Cardiac atrium fibroblast (primary cell): ENCODE data around the gene USF3. TPM values are rescaled to one million over a fixed set of nuclear protein-coding genes. Genes with fewer than 3 reads are reported as not detected.

Source experiments
- total RNA-seq: library from RNA; depleted of rRNA; stranded (reverse); fragments of >200 nt; gene quantifications from 2 replicates; pipeline ENCODE4 v1.2.3, GENCODE V29; 2015

USF3 gene, protein sequence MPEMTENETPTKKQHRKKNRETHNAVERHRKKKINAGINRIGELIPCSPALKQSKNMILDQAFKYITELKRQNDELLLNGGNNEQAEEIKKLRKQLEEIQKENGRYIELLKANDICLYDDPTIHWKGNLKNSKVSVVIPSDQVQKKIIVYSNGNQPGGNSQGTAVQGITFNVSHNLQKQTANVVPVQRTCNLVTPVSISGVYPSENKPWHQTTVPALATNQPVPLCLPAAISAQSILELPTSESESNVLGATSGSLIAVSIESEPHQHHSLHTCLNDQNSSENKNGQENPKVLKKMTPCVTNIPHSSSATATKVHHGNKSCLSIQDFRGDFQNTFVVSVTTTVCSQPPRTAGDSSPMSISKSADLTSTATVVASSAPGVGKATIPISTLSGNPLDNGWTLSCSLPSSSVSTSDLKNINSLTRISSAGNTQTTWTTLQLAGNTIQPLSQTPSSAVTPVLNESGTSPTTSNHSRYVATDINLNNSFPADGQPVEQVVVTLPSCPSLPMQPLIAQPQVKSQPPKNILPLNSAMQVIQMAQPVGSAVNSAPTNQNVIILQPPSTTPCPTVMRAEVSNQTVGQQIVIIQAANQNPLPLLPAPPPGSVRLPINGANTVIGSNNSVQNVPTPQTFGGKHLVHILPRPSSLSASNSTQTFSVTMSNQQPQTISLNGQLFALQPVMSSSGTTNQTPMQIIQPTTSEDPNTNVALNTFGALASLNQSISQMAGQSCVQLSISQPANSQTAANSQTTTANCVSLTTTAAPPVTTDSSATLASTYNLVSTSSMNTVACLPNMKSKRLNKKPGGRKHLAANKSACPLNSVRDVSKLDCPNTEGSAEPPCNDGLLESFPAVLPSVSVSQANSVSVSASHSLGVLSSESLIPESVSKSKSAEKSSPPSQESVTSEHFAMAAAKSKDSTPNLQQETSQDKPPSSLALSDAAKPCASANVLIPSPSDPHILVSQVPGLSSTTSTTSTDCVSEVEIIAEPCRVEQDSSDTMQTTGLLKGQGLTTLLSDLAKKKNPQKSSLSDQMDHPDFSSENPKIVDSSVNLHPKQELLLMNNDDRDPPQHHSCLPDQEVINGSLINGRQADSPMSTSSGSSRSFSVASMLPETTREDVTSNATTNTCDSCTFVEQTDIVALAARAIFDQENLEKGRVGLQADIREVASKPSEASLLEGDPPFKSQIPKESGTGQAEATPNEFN (N-terminal part only)
- 4.9 and 9.4 TPM in 2 replicates for total RNA-seq

DNA sequence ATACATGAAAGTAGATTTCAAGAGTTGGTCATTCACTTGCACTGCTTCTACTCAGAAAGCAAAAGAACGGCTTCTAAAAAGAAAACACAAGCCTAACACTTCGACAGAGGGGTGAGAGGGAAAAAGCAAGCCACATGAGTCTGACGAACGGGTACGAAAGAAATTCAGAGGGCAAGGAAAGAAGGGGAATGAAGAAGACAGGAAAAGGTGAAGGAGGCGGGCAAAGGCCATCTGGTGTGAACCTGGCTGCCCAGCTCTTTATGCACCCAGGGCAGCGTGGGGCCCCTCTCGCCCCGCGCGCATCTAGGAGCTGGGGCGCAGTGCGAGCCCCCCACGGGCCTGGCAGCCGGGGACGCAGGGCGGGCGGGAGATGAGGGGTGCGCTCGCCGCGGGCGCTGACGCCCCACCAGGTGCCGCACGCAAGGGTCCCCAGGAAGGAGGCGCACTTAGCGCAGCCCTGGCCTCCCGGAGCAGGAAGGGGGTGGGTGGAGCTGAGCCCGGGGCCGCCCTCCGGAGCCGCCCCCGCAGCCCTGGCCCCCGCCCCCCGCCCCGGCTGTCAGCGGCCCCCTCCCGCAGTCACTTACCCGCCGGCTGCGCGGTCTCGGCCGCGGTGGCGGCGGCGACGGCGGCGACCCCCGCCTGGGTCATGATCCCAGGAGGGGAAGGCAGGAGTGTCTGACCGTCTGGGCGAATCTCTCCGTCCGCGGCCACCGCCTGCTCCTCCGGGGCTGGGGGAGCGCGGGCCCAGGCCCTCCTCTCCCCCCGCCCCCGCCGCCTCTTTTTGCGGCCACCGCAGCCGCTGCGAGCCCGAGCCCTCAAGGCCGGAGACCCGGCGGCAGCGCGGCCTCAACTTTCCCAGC, at the start of gene USF3:
Gene USF3 (minus strand): TSS at position 857 of the 860 bp plus-strand sequence. CDS start 21,764 bp downstream, outside the sequence.

DNA sequence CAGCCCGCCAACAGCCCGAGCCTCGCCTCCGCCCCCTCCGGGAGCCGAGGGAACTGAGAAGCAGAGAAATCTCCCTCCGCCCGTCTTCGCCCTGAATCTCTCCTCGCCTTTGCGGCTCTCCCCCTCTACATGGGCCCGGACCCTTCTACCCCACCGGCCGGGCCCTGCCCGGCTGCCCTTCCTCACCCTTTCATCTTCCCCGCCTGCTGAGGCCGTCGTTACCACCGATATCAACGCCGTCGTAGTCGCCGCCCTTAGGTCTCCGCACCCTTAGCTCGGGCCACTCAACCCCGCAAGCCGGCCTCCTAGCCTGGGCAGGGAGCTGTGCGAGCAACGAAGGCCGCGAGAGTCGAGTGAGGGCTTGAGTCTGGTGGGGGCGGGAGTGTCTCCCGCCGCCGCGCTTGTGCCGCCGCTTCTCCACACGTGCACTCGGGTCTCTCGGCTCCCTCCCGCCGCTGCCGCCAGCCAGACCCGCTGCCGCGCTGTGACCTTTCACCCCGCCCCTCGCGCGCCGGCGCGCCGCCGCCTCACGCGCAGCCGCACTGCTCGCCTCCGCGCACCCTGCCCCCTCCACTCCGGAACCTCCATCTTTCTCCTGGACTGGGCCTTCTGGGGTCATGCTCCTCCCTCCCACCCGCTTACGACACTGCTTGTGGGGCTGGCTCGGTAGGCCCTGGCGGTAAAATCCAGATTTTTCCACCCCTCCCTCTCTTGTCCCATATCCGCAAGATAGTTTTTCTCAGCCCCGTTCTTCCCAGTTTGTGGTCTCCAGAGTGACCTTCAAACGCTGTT, 49.5 kb upstream of the USF3 start, which contains the start of gene NAA50:
Gene NAA50 (minus strand): TSS at position 494 of the 792 bp plus-strand sequence. CDS start 300 bp downstream, at position 194.

Other genes starting within 250 kb of the USF3 start
- 4.1 and 7.4 TPM in 2 replicates for gene SPICE1, start 181.5 kb downstream of the USF3 start, total RNA-seq
- not detected in 2 replicates for gene SIDT1, start 164.1 kb downstream of the USF3 start, total RNA-seq
- gene NAA50, start 49.6 kb upstream of the USF3 start, total RNA-seq: 93.2 and 135 TPM in 2 replicates
- 30.0 and 42.3 TPM in 2 replicates for gene ATP6V1A, start 50.4 kb upstream of the USF3 start, total RNA-seq
- gene GRAMD1C, start 142.1 kb upstream of the USF3 start, total RNA-seq: 2.3 and 2.6 TPM in 2 replicates